Brain pericyte (primary cell): ENCODE results near the gene METAP2.

Experiments used
- DNase-seq: peaks from one replicate; pipeline ENCODE4 v3.0.0-alpha.2; 2012; ENCODE audit warnings: low read depth, low spot score

The METAP2 gene

GRCh38 chr12:95511977-95512376 is 38.0 kb downstream of the METAP2 start:
- DNase-seq, result no peak

DNA sequence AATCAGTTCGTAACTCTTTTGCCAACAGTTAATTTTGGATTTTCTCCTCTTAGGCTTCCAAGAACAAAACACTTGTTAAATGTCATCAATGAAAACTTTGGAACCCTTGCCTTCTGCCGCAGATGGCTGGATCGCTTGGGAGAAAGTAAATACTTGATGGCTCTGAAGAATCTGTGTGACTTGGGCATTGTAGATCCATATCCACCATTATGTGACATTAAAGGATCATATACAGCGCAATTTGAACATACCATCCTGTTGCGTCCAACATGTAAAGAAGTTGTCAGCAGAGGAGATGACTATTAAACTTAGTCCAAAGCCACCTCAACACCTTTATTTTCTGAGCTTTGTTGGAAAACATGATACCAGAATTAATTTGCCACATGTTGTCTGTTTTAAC is 39.6 kb downstream of the METAP2 start:
- no peak for DNase-seq

- DNase-seq, result no peak
Measured at GRCh38 chr12:95515197-95515596, 41.2 kb downstream of the METAP2 start.

- no peak for DNase-seq
Measured at GRCh38 chr12:95516757-95517156, 42.8 kb downstream of the METAP2 start.

DNA sequence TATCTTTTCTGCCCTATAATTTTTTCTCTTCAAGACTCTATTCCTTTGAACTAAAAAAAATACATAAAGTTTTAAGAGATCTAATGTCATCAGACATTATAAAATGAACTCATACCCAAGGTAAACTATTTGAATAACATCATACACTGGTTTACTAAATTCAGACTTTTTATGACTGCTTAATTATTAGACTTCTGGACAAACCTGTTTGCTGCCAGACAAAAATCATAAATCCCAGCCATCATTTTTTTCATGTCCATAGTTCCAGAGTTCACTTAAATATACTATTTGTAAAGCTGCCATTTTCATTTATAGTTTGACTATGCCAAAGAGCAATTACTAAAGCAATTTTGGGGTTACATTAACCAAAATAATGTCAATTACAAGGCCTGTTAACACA is 43.3 kb downstream of the METAP2 start:
- DNase-seq, result no peak

DNA sequence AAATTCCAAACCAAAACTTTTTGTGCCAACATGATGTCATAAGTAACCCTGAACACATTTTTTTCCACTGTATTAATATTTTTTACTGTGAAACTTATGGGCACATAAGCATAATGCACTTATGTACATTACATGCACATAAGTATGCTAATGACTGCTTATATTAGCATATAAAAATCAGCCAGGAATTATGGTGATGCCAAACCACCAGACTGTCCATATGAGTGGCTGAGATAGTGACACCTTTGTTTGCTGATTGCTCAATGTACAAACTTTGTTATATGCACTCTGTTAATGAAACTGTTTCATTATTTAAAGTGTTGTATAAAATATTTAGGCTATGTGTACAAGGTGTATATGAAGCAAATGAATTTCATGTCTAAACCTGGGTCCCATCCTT is 45.0 kb downstream of the METAP2 start:
- DNase-seq, result no peak

- DNase-seq, result no peak
Measured at GRCh38 chr12:95520816-95521215, 46.9 kb downstream of the METAP2 start.

GRCh38 chr12:95522692-95523091 is 48.7 kb downstream of the METAP2 start:
- no peak for DNase-seq

DNA sequence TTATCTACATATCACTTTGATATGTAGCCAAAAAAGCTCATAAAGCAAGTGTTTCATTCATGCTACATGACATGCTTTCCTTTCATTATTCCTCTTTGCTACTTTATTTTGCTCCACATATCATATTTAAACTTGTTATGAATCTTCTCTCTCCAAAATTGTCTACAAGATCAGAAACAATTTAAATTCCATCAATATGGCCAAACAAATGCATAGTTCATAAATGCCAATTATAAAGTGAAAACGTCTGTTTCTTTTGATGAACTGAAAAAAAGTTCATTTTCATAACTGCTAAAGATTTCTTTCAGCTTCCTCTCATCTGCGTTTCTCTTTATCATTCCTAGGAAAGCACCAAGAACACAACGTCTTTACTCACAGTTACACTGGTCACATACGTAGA is 54.5 kb downstream of the METAP2 start:
- no peak for DNase-seq

DNA sequence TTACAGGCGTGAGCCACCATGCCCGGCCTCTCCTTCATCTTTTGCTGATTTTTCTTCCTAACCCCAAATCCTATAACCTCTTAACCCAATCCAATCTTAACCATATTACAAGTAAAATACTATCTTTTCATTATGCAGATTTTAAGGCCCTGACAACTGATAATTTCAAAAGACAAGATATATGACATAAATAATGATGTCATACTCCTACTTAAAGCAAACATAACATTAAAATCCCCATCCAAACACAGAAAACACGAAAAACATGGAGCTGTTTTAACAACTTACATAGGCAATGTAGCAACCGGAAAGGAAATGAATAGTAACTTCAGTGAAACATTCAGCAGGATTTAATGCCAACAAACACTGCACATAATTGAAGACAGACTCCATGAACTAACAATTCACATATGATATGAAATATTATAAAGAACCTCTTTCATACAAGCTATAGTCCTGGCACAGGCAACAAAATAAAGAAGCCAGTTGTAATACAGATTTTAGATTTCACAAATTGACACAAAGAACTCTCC is 55.8 kb downstream of the METAP2 start:
- no peak for DNase-seq

DNA sequence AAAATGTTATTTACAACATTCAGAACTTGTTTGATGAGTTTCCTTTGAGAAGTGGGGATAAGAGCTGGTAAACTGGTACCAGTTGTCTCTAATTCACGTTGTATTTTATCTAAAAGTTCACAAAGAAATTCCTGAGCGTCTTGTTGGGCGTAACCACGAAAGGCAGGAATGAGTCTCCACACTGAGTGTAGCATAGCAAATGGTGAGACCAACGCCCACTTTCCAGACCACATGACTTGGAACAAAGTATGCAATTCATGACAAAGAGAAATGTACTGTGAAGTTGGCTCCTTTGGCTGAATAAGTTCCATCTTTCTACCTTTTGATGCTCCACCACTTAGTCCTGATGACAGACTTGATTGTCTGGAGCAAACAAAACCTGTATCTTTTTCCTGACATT is 58.9 kb downstream of the METAP2 start:
- no peak for DNase-seq

DNA sequence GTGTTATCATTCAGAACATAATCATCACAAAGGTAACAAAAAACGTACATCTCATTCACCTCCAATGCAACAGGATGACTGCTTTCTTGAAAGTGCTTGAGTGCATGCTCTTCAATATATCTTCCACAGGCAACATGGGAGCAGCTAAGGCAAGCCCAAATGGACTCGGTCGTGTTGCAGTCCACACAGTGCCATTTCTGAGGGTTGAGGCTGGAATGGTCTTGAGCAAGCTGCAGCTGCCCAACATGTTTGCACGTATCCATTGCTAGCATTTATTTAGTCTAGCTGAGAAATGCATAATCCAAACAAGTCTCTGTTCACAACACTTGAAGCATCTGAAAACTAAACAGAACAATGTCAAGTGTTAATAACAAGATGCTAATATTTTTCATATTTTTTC is 60.0 kb downstream of the METAP2 start:
- no peak for DNase-seq

DNA sequence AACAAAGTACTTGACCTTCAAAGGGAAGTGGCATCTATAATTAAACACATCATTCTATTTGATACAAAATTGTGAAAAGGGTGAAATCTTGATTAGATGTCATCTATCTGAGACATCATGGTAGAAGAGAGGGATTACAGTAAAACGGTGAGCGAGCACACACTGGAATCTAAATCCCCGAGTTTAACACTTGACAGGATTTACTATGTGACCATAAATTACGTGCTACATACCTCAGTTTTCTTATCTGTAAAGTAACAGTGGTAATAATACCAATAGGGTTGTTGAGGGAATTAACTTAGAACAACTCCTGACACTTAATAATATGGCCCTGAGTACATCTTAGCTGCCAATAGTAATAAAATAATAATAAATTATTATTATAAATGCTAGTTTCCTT is 64.1 kb downstream of the METAP2 start:
- no peak for DNase-seq

DNA sequence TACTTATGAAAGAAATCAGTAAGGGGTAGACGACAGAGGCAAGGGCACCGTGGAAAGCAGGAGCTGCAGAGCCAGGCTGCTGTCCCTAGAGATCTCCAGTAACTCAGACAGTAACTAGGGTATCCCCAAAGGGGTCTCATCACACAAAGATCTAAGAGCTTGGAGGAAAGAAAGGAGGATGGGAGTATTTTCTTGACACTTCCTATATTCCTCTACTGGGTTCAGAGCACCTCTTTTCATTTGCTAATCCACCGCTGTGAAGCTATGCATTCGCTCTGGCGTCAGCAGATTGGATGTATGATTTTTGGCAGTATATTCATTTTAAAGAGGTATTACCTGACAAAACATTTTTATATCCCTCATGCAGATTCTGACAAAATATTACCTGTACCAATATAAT is 64.7 kb downstream of the METAP2 start:
- no peak for DNase-seq

GRCh38 chr12:95541436-95541835 is 67.5 kb downstream of the METAP2 start:
- DNase-seq, result no peak

DNA sequence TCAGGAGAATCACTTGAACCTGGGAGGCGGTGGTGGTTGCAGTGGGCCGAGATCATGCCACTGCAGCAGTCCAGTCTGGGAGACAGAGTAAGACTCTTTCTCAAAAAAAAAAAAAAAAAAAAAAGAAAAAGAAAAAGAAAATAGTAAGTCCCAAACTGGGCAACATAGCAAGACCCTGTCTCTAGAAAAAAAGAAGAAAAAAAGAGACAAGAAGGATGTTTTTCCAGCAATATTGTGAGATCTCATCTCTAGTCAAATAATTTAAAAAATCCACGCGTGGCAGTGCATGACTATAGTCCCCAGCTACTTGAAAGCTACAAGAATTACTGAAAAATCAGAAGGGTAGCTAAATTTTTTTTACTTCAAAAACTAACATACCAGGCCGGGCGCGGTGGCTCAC is 69.4 kb downstream of the METAP2 start:
- DNase-seq, result no peak

DNA sequence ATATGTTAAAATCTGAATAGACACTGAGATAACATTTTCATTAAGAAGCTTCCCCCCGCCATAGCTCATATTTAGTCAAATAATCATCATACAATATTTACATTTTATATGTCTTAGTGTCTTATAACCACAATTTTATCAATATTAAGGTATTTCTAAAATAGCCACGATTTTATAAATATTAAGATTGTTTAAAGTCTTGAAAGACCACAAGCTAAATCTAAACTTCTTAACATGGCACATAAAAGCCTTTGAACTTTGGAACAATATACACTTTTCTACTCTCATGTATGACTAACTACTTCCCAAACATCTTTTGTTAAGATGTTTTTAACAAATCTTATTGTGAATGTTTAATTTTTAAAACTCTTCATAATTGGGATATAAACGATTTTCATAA is 70.8 kb downstream of the METAP2 start:
- no peak for DNase-seq

DNA sequence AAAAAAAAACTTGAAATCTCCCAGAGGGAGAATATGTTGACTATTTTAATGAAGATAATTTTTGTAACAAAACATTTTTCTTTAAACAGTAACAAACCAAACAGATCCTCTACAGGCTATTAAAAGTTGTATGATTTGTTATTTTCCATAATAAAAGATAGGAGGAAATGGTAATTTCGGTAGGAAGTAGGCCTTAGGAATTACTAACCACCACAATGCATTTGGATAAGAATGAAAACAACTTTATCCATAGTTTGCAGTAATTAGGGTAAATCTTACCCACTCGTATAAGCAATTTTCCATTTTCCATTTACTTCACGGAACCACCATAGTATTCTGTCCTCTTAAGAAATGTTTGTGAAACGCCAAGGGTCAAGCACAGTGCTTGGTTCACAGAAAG is 71.4 kb downstream of the METAP2 start:
- DNase-seq, result no peak

GRCh38 chr12:95545731-95546490 is 72.0 kb downstream of the METAP2 start:
- DNase-seq, result no peak

DNA sequence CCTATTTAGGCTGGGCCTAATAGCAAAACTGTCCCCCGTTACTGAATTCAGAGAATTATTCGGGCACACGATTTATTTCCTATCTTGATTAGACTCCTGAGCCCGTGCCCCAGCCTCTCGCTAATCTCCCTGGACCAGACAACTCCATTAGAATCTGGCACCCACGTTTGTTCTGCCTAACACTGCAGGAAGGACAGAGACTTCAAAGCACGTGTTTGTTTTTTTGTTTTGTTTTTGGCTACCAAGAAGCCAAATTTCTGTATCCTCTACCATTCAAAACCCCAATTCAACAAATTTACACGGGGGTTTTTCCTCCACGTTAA is 72.5 kb downstream of the METAP2 start:
- no peak for DNase-seq

DNA sequence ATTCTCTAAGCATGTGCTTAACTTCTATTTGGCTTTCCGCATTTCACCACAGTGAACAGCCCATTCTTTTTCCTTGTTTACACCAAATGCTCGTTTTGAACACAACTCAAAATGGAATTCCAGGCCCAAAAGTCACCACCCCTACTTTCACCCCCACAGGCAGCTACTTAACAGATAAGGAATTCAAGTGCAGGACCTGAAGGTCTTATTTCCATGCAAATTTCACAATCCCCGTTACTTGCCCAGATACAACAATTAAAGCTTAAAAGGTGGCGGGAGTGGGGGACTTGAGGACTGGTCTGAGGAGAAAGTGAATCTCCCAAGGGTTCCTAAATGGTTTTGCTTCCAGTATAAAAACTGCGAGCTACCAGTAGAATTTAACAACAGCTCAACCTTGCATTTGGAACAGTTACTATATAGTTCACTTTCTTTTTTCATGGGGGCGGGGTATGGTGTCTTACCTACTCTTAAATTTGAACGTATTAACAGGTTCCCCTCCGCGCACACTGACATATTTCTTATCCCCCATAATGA is 73.6 kb downstream of the METAP2 start:
- DNase-seq, result no peak

DNA sequence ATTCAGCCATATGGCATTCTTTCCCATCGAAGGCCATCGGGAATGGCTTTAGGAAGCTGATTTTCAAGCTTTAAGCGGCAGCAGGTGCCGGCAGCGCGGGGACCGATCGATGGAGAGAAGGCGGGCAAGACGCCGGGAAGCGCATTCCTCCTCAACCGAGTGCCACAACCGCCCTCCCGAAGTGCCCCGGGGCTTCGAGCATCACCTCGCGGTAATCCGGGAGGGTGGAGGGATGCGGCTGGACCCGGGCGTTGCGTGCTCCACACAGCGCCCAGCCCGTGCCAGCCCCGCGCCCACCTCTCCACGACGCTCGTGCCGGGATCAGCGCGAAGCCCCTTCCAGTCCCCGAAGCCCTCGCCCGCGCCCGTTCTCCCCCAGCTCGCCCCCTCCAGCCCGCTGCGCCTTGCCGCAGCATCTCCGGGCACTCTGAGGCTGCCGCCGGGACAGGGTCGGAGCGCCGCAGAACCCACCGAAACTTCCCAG is 74.1 kb downstream of the METAP2 start:
- DNase-seq, result no peak

GRCh38 chr12:95548539-95549391 is 74.8 kb downstream of the METAP2 start:
- DNase-seq, result no peak
